Activated B cell treated with CpG ODN at 0.5 μM for 24 hours (primary cell): ENCODE data around the gene CYP17A1. TPM values are rescaled to one million over a fixed set of nuclear protein-coding genes. Genes with fewer than 3 reads are reported as not detected.

Experiments
- ATAC-seq: fragments of 200-7000 bp; cut with Tn5 transposase; one replicate; pipeline ENCODE4 v1.10.0; 2021; ENCODE audit warnings: low read depth, mild to moderate bottlenecking, moderate library complexity
- CTCF ChIA-PET: fragments of 350-600 bp; sonication (Branson Sonifier 250); formaldehyde crosslinking; loops from one replicate; lab custom pipeline; 2021; ENCODE audit warnings: antibody characterized with exemption; lab: Charles Lee
- POLR2A ChIA-PET: fragments of 350-600 bp; sonication (Branson Sonifier 250); formaldehyde crosslinking; loops from one replicate; lab custom pipeline; 2021; ENCODE audit warnings: antibody characterized with exemption; lab: Charles Lee
- DNase-seq: peaks from one replicate; pipeline ENCODE4 v3.0.0; 2022
- H3K27ac Mint-ChIP-seq: one replicate; pipeline ENCODE4 v1.8.0; 2020; ENCODE audit warnings: mixed read lengths
- H3K27me3 Mint-ChIP-seq: one replicate; pipeline ENCODE4 v1.8.0; 2021; ENCODE audit warnings: mixed read lengths
- H3K36me3 Mint-ChIP-seq: one replicate; pipeline ENCODE4 v1.8.0; 2021; ENCODE audit warnings: low read depth, mixed read lengths
- H3K4me1 Mint-ChIP-seq: one replicate; pipeline ENCODE4 v1.8.0; 2021; ENCODE audit warnings: mixed read lengths
- H3K4me3 Mint-ChIP-seq: one replicate; pipeline ENCODE4 v1.8.0; 2020; ENCODE audit warnings: mild to moderate bottlenecking, mixed read lengths
- H3K9me3 Mint-ChIP-seq: one replicate; pipeline ENCODE4 v1.8.0; 2020; ENCODE audit warnings: mixed read lengths
- CTCF ChIP-seq: fragments of 200-600 bp; IDR thresholded peaks from one replicate; pipeline ENCODE4 v1.8.0; 2022; ENCODE audit warnings: antibody characterized with exemption, mild to moderate bottlenecking
- intact Hi-C: fragments of 100-400 bp; cut with micrococcal nuclease; formaldehyde crosslinking; loops from one replicate; pipeline ENCODE4 v1.15.1; 2024
- total RNA-seq: library from RNA; stranded (reverse); gene quantifications from 2 replicates; pipeline ENCODE4 v1.2.3, GENCODE V29; 2022

Gene CYP17A1
- total RNA-seq, 1 donor from 2014 or later = not detected

- H3K4me3 Mint-ChIP-seq = no peak overlapping the region
- POLR2A ChIA-PET = interaction anchor here (0.6 kb wide), 1 partner anchor 1438 kb away, joined by 4 read pairs; no protein-coding TSS in a partner anchor
- no peaks in the 10 kb centered on the region for H3K27me3 Mint-ChIP-seq
- DNase-seq = no peak
- ATAC-seq = no peak
- TF ChIP-seq CTCF = no peak
- CTCF ChIA-PET = no interaction called here
- no peaks in the 10 kb centered on the region for H3K9me3 Mint-ChIP-seq
- peaks cover 36% of the 10 kb centered on the region for H3K36me3 Mint-ChIP-seq
- intact Hi-C loops = loop anchor here (5.0 kb wide), 1 partner anchor 65 kb away; no protein-coding TSS in a partner anchor
- H3K4me1 Mint-ChIP-seq = peaks cover 46% of the 10 kb centered on the region
- H3K27ac Mint-ChIP-seq = no peak overlapping the region
Measured at GRCh38 chr10:102817175-102817574, 20.0 kb downstream of the CYP17A1 start.

GRCh38 chr10:102815790-102816549 is 21.2 kb downstream of the CYP17A1 start:
- Mint-ChIP-seq H3K27ac (peak overlapping the region; percentile 61), H3K27me3 (no peaks in the 10 kb centered on the region), H3K9me3 (no peaks in the 10 kb centered on the region), H3K36me3 (peaks cover 49% of the 10 kb centered on the region), H3K4me3 (no peak overlapping the region), H3K4me1 (peaks cover 50% of the 10 kb centered on the region)
- no peak for TF ChIP-seq CTCF
- ChIA-PET CTCF (no interaction called here), POLR2A (no interaction called here)
- ATAC-seq (no peak), DNase-seq (no peak)
- intact Hi-C loops = loop anchor here (2.0 to 5.0 kb wide), 2 partner anchors 19 to 64 kb away; no protein-coding TSS in a partner anchor

GRCh38 chr10:102814873-102815661 is 22.1 kb downstream of the CYP17A1 start:
- TF ChIP-seq CTCF = no peak
- peaks cover 53% of the 10 kb centered on the region for H3K36me3 Mint-ChIP-seq
- CTCF ChIA-PET = no interaction called here
- peak overlapping the region; percentile 61 for H3K27ac Mint-ChIP-seq
- no peaks in the 10 kb centered on the region for H3K27me3 Mint-ChIP-seq
- H3K9me3 Mint-ChIP-seq = no peaks in the 10 kb centered on the region
- no peak overlapping the region for H3K4me3 Mint-ChIP-seq
- POLR2A ChIA-PET = interaction anchor here (0.6 kb wide), 1 partner anchor 1448 kb away, joined by 3 read pairs; no protein-coding TSS in a partner anchor
- intact Hi-C loops = loop anchor here (2.0 to 5.0 kb wide), 2 partner anchors 18 to 63 kb away; no protein-coding TSS in a partner anchor
- ATAC-seq = no peak
- DNase-seq = no peak
- H3K4me1 Mint-ChIP-seq = peaks cover 50% of the 10 kb centered on the region

GRCh38 chr10:102814453-102814871 is 22.8 kb downstream of the CYP17A1 start:
- ChIA-PET POLR2A (interaction anchor here (0.6 kb wide), 1 partner anchor 1449 kb away, joined by 3 read pairs; no protein-coding TSS in a partner anchor), CTCF (no interaction called here)
- ATAC-seq (peak; percentile 81), DNase-seq (peak; percentile 31)
- Mint-ChIP-seq H3K4me3 (no peak overlapping the region), H3K9me3 (no peaks in the 10 kb centered on the region), H3K4me1 (peaks cover 48% of the 10 kb centered on the region), H3K27me3 (no peaks in the 10 kb centered on the region), H3K27ac (peak overlapping the region; percentile 69), H3K36me3 (peaks cover 59% of the 10 kb centered on the region)
- TF ChIP-seq CTCF = no peak
- intact Hi-C loops = loop anchor here (2.0 kb wide), 1 partner anchor 18 kb away; no protein-coding TSS in a partner anchor
